ENCODE results near the gene ZNF587B. TPM values are rescaled to one million over a fixed set of nuclear protein-coding genes. Genes with fewer than 3 reads are reported as not detected.
"Not testable (repeated sequence)": the region's sequence is repeated elsewhere in the genome, so short reads cannot be mapped to it uniquely, and the experiment has no call there.

ZNF587B gene
- total RNA-seq, 1 donor from 2014 or later = 35.0 TPM

GRCh38 chr19:57850553-57851017 is 20.5 kb downstream of the ZNF587B start:
- Mint-ChIP-seq H3K27ac (peak overlapping the region; percentile 93), H3K27me3 (no peaks in the 10 kb centered on the region), H3K9me3 (no peaks in the 10 kb centered on the region), H3K36me3 (ENCODE audit: low read depth) (peaks cover 31% of the 10 kb centered on the region), H3K4me1 (peaks cover 24% of the 10 kb centered on the region), H3K4me3 (peak overlapping the region; percentile 95)
- intact Hi-C loops (cut with micrococcal nuclease) = no loop called here
- POLR2A ChIA-PET = interaction anchor here (1.5 to 2.2 kb wide), 3 partner anchors 31 to 123 kb away, joined by 7 to 12 read pairs (median 8); partner anchors contain the start of genes ZNF671 and ZNF776
- TF ChIP-seq, protein P1, sequence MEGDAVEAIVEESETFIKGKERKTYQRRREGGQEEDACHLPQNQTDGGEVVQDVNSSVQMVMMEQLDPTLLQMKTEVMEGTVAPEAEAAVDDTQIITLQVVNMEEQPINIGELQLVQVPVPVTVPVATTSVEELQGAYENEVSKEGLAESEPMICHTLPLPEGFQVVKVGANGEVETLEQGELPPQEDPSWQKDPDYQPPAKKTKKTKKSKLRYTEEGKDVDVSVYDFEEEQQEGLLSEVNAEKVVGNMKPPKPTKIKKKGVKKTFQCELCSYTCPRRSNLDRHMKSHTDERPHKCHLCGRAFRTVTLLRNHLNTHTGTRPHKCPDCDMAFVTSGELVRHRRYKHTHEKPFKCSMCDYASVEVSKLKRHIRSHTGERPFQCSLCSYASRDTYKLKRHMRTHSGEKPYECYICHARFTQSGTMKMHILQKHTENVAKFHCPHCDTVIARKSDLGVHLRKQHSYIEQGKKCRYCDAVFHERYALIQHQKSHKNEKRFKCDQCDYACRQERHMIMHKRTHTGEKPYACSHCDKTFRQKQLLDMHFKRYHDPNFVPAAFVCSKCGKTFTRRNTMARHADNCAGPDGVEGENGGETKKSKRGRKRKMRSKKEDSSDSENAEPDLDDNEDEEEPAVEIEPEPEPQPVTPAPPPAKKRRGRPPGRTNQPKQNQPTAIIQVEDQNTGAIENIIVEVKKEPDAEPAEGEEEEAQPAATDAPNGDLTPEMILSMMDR (IDR thresholded peaks at IDR 0.05) = no peak
- CTCF ChIA-PET = no interaction called here
- DNase-seq = no peak
- ATAC-seq (ENCODE audit: low read depth) = no peak

- H3K27ac Mint-ChIP-seq; ATAC-seq (ENCODE audit: low read depth); H3K27me3 Mint-ChIP-seq; intact Hi-C loops (cut with micrococcal nuclease); H3K9me3 Mint-ChIP-seq; DNase-seq; CTCF ChIA-PET; H3K4me3 Mint-ChIP-seq: not testable (repeated sequence)
- Mint-ChIP-seq H3K36me3 (ENCODE audit: low read depth) (peaks cover 40% of the 10 kb centered on the region), H3K4me1 (peaks cover 24% of the 10 kb centered on the region)
- POLR2A ChIA-PET = interaction anchor here (0.6 to 1.0 kb wide), 3 partner anchors 10 to 169 kb away, joined by 3 to 7 read pairs (median 4); no protein-coding TSS in a partner anchor
These were observed 21.9 kb downstream of the ZNF587B start for GRCh38 chr19:57851812-57852603.

- CTCF ChIA-PET; intact Hi-C loops (cut with micrococcal nuclease); ATAC-seq (ENCODE audit: low read depth); H3K9me3 Mint-ChIP-seq; H3K4me3 Mint-ChIP-seq; H3K27ac Mint-ChIP-seq; H3K27me3 Mint-ChIP-seq; POLR2A ChIA-PET; DNase-seq: not testable (repeated sequence)
- H3K4me1 Mint-ChIP-seq = peaks cover 23% of the 10 kb centered on the region
- peaks cover 53% of the 10 kb centered on the region for H3K36me3 Mint-ChIP-seq (ENCODE audit: low read depth)
These were observed 24.0 kb downstream of the ZNF587B start for GRCh38 chr19:57854117-57854516.

DNA sequence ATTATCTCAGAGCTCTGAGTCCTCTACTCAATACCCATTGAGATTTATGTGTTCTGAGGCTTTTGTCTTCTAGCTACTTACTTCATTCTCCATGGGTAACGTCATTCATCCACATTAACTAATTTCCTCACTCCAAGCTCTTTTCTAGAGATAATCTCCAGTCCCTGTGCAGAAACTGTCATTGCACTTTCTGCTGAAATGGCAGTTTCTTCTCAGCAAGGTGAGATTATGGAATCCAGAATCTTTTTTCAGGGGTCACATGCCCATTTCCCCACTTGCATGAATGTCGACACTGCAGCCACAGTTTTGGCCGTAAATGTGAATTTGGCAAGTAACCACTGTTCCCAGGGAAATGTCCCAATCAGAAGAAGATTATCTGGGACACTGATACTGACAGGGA is 32.3 kb downstream of the ZNF587B start:
- POLR2A ChIA-PET = interaction anchor here (0.7 to 0.8 kb wide), 2 partner anchors 10 to 50 kb away, joined by 3 read pairs; no protein-coding TSS in a partner anchor
- H3K36me3 Mint-ChIP-seq (ENCODE audit: low read depth) = peaks cover 78% of the 10 kb centered on the region
- H3K4me1 Mint-ChIP-seq; H3K9me3 Mint-ChIP-seq; H3K27me3 Mint-ChIP-seq; H3K27ac Mint-ChIP-seq; CTCF ChIA-PET; ATAC-seq (ENCODE audit: low read depth); DNase-seq; intact Hi-C loops (cut with micrococcal nuclease); H3K4me3 Mint-ChIP-seq: not testable (repeated sequence)

GRCh38 chr19:57867868-57868492 is 37.9 kb downstream of the ZNF587B start:
- DNase-seq = no peak
- TF ChIP-seq, protein P1 (IDR thresholded peaks at IDR 0.05) = no peak
- H3K9me3 Mint-ChIP-seq = peaks cover 18% of the 10 kb centered on the region
- ATAC-seq (ENCODE audit: low read depth) = no peak
- H3K27me3 Mint-ChIP-seq = no peaks in the 10 kb centered on the region
- ChIA-PET CTCF (no interaction called here), POLR2A (no interaction called here)
- peaks cover 68% of the 10 kb centered on the region for H3K36me3 Mint-ChIP-seq (ENCODE audit: low read depth)
- no peak overlapping the region for H3K27ac Mint-ChIP-seq
- intact Hi-C loops (cut with micrococcal nuclease) = no loop called here
- H3K4me1 Mint-ChIP-seq = no peaks in the 10 kb centered on the region
- no peak overlapping the region for H3K4me3 Mint-ChIP-seq

DNA sequence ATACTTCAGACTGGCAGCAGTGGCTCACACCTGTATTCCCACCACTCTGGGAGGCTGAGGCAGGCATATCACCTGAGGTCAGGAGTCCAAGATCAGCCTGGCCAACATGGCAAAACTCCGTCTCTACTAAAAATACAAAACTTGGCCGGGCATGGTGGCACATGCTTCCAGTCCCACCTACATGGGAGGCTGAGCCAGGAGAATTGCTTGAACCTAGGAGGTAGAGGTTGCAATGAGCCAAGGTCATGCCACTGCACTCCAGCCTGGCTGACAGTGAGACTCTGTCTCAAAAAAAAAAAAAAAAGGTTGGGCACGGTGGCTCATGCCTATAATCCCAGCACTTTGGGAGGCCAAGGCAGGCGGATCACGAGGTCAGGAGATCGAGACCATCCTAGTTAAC is 39.6 kb downstream of the ZNF587B start:
- intact Hi-C loops (cut with micrococcal nuclease); H3K4me1 Mint-ChIP-seq; H3K27me3 Mint-ChIP-seq; CTCF ChIA-PET; H3K4me3 Mint-ChIP-seq; DNase-seq; ATAC-seq (ENCODE audit: low read depth); H3K27ac Mint-ChIP-seq: not testable (repeated sequence)
- POLR2A ChIA-PET = interaction anchor here (0.6 to 0.7 kb wide), 2 partner anchors 47 to 571 kb away, joined by 4 read pairs; partner anchors contain the start of gene ZNF417
- Mint-ChIP-seq H3K36me3 (ENCODE audit: low read depth) (peaks cover 71% of the 10 kb centered on the region), H3K9me3 (peaks cover 30% of the 10 kb centered on the region)

- ATAC-seq (ENCODE audit: low read depth) (no peak), DNase-seq (no peak)
- intact Hi-C loops (cut with micrococcal nuclease) = no loop called here
- peaks cover 69% of the 10 kb centered on the region for H3K36me3 Mint-ChIP-seq (ENCODE audit: low read depth)
- no peaks in the 10 kb centered on the region for H3K27me3 Mint-ChIP-seq
- H3K9me3 Mint-ChIP-seq = peaks cover 32% of the 10 kb centered on the region
- ChIA-PET POLR2A (interaction anchor here (0.6 to 0.7 kb wide), 2 partner anchors 46 to 572 kb away, joined by 4 read pairs; partner anchors contain the start of gene ZNF417), CTCF (no interaction called here)
- H3K4me3 Mint-ChIP-seq = no peak overlapping the region
- TF ChIP-seq, protein P1 (IDR thresholded peaks at IDR 0.05) = no peak
- H3K4me1 Mint-ChIP-seq = no peaks in the 10 kb centered on the region
- H3K27ac Mint-ChIP-seq = no peak overlapping the region
These were observed 40.1 kb downstream of the ZNF587B start for GRCh38 chr19:57870225-57870624.
